Measurements from ENCODE around the gene ADPRM. TPM values are rescaled to one million over a fixed set of nuclear protein-coding genes. Genes with fewer than 3 reads are reported as not detected.

The ADPRM gene
- 8.4 and 9.2 TPM in 2 replicates for total RNA-seq
- long read RNA-seq, transcript ADPRM-202 (4 exons, 1,277 nt) = major isoform, 7 of 16 reads
- long read RNA-seq, partial matches to known transcripts = 5 of 16 reads
- long read RNA-seq, other reads (novel, unspliced or antisense) = 0 of 16 reads

GRCh38 chr17:10697092-10698081 is at the start of gene ADPRM, which contains the start of gene SCO1:
TSS of gene ADPRM (plus strand) at chr17:10697594. CDS start at chr17:10704927, 7,333 bp downstream.
TSS of gene SCO1 (minus strand) at chr17:10697533. CDS start at chr17:10697507, 26 bp downstream.
- peaks cover 19% of the 10 kb centered on the region for H3K4me1 Mint-ChIP-seq (ENCODE audit: low read depth)

GRCh38 chr17:10648381-10648780 is 49.0 kb upstream of the ADPRM start:
- Mint-ChIP-seq H3K9me3 (ENCODE audit: low read depth) (no peaks in the 10 kb centered on the region), H3K36me3 (ENCODE audit: insufficient read depth) (no peaks in the 10 kb centered on the region), H3K27me3 (no peaks in the 10 kb centered on the region), H3K4me1 (ENCODE audit: low read depth) (no peaks in the 10 kb centered on the region), H3K4me3 (ENCODE audit: low read depth) (no peak overlapping the region), H3K27ac (peak overlapping the region; percentile 7)
- no peak for TF ChIP-seq CTCF (IDR thresholded peaks at IDR 0.05; ENCODE audit: unreplicated experiment)
- DNase-seq (ENCODE audit: low spot score, unreplicated experiment) = no peak

More at GRCh38 chr17:10697092-10698081, at the start of gene ADPRM, which contains the start of gene SCO1:
- peaks cover 4% of the 10 kb centered on the region for H3K36me3 Mint-ChIP-seq (ENCODE audit: insufficient read depth)
- peak within 1 kb of the TSS; percentile 88 for H3K4me3 Mint-ChIP-seq (ENCODE audit: low read depth)
- peak; percentile 83 for DNase-seq (ENCODE audit: low spot score, unreplicated experiment)
- TF ChIP-seq CTCF (IDR thresholded peaks at IDR 0.05; ENCODE audit: unreplicated experiment) = peak; percentile 56
- no peaks in the 10 kb centered on the region for H3K9me3 Mint-ChIP-seq (ENCODE audit: low read depth)
- H3K27ac Mint-ChIP-seq = peak within 1 kb of the TSS; percentile 96
- no peaks in the 10 kb centered on the region for H3K27me3 Mint-ChIP-seq

- Mint-ChIP-seq H3K27me3 (no peaks in the 10 kb centered on the region), H3K27ac (no peak overlapping the region), H3K9me3 (ENCODE audit: low read depth) (no peaks in the 10 kb centered on the region), H3K36me3 (ENCODE audit: insufficient read depth) (no peaks in the 10 kb centered on the region), H3K4me3 (ENCODE audit: low read depth) (no peak overlapping the region), H3K4me1 (ENCODE audit: low read depth) (no peaks in the 10 kb centered on the region)
- no peak for DNase-seq (ENCODE audit: low spot score, unreplicated experiment)
- TF ChIP-seq CTCF (IDR thresholded peaks at IDR 0.05; ENCODE audit: unreplicated experiment) = no peak
These were observed 48.4 kb upstream of the ADPRM start for GRCh38 chr17:10648956-10649355.

- no peak for TF ChIP-seq CTCF (IDR thresholded peaks at IDR 0.05; ENCODE audit: unreplicated experiment)
- H3K27ac Mint-ChIP-seq = no peak overlapping the region
- H3K9me3 Mint-ChIP-seq (ENCODE audit: low read depth) = no peaks in the 10 kb centered on the region
- no peak for DNase-seq (ENCODE audit: low spot score, unreplicated experiment)
- H3K27me3 Mint-ChIP-seq = no peaks in the 10 kb centered on the region
- H3K4me1 Mint-ChIP-seq (ENCODE audit: low read depth) = no peaks in the 10 kb centered on the region
- no peaks in the 10 kb centered on the region for H3K36me3 Mint-ChIP-seq (ENCODE audit: insufficient read depth)
- H3K4me3 Mint-ChIP-seq (ENCODE audit: low read depth) = no peak overlapping the region
These were observed 47.8 kb upstream of the ADPRM start for GRCh38 chr17:10649602-10650001.

- TF ChIP-seq CTCF (IDR thresholded peaks at IDR 0.05; ENCODE audit: unreplicated experiment) = no peak
- no peaks in the 10 kb centered on the region for H3K36me3 Mint-ChIP-seq (ENCODE audit: insufficient read depth)
- no peak overlapping the region for H3K27ac Mint-ChIP-seq
- DNase-seq (ENCODE audit: low spot score, unreplicated experiment) = no peak
- H3K27me3 Mint-ChIP-seq = no peaks in the 10 kb centered on the region
- H3K9me3 Mint-ChIP-seq (ENCODE audit: low read depth) = no peaks in the 10 kb centered on the region
- no peaks in the 10 kb centered on the region for H3K4me1 Mint-ChIP-seq (ENCODE audit: low read depth)
- H3K4me3 Mint-ChIP-seq (ENCODE audit: low read depth) = no peak overlapping the region
These were observed 45.5 kb upstream of the ADPRM start for GRCh38 chr17:10651927-10652326.

Data from progenitor cell of endocrine pancreas (in vitro differentiated cells).